ENCODE results near the gene IL1RAP.

DNA sequence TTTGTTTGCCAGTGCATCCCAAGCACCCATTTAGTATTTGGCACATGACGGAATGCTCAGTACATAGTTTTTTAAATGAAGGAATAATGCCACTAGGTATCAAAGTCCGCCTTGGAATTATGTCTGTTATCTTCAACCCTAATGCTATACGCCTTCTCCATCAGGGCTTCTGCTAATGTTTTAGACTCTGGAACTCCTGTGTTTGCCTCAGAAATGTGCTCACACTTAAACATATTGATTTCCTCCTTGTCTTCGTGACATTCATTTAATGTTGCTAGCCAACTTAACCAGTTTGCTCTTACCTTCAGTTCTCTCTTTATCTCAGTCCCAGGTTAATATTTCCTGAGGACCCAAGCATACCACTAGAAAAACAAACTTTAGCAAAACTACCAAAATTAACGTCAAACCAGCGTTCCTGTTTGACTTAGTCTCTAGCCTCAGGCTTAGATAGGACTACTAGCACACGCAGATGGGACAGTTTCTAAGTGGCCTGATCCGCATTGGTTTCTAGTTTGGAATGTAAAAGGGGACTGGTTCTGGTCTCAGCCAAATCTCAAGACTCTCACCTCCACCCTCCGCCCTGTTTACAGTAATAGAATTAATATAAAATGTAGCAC is 81.4 kb downstream of the IL1RAP start:
- no peak for TF ChIP-seq POLR2A (IDR thresholded peaks at IDR 0.05)
- TF ChIP-seq, protein P1, sequence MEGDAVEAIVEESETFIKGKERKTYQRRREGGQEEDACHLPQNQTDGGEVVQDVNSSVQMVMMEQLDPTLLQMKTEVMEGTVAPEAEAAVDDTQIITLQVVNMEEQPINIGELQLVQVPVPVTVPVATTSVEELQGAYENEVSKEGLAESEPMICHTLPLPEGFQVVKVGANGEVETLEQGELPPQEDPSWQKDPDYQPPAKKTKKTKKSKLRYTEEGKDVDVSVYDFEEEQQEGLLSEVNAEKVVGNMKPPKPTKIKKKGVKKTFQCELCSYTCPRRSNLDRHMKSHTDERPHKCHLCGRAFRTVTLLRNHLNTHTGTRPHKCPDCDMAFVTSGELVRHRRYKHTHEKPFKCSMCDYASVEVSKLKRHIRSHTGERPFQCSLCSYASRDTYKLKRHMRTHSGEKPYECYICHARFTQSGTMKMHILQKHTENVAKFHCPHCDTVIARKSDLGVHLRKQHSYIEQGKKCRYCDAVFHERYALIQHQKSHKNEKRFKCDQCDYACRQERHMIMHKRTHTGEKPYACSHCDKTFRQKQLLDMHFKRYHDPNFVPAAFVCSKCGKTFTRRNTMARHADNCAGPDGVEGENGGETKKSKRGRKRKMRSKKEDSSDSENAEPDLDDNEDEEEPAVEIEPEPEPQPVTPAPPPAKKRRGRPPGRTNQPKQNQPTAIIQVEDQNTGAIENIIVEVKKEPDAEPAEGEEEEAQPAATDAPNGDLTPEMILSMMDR (IDR thresholded peaks at IDR 0.05) = no peak

All from prostate gland (tissue), 2 donors.